ENCODE measurements around the gene PKP4.

Gene PKP4

GRCh38 chr2:158671360-158672245 is 214.9 kb downstream of the PKP4 start:
- no peaks in the 10 kb centered on the region for H3K27me3 ChIP-seq (ENCODE audit: insufficient read depth, low read length)
- no peak overlapping the region for H3K4me3 ChIP-seq (ENCODE audit: low read depth, low read length, poor library complexity, severe bottlenecking)
- no peak overlapping the region for H3K9ac ChIP-seq (ENCODE audit: low read length)
- H3K4me1 ChIP-seq (ENCODE audit: insufficient read depth, low read length, severe bottlenecking) = no peaks in the 10 kb centered on the region
- no peaks in the 10 kb centered on the region for H3K9me2 ChIP-seq (ENCODE audit: low read depth, low read length)
- TF ChIP-seq, protein P1, sequence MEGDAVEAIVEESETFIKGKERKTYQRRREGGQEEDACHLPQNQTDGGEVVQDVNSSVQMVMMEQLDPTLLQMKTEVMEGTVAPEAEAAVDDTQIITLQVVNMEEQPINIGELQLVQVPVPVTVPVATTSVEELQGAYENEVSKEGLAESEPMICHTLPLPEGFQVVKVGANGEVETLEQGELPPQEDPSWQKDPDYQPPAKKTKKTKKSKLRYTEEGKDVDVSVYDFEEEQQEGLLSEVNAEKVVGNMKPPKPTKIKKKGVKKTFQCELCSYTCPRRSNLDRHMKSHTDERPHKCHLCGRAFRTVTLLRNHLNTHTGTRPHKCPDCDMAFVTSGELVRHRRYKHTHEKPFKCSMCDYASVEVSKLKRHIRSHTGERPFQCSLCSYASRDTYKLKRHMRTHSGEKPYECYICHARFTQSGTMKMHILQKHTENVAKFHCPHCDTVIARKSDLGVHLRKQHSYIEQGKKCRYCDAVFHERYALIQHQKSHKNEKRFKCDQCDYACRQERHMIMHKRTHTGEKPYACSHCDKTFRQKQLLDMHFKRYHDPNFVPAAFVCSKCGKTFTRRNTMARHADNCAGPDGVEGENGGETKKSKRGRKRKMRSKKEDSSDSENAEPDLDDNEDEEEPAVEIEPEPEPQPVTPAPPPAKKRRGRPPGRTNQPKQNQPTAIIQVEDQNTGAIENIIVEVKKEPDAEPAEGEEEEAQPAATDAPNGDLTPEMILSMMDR (IDR thresholded peaks at IDR 0.05; ENCODE audit: low read length) = no peak
- no peak for TF ChIP-seq EZH2 (IDR thresholded peaks at IDR 0.05; ENCODE audit: borderline replicate concordance, low read length)
- H3K9me3 ChIP-seq (ENCODE audit: low read length) = no peaks in the 10 kb centered on the region
- no peaks in the 10 kb centered on the region for H3F3A ChIP-seq (ENCODE audit: insufficient read depth, low read length)
- no peak overlapping the region for H2AFZ ChIP-seq (ENCODE audit: low read length)
- H4K20me1 ChIP-seq (ENCODE audit: insufficient read depth, low read length) = no peaks in the 10 kb centered on the region
- H3K36me3 ChIP-seq (ENCODE audit: insufficient read depth, low read length) = no peaks in the 10 kb centered on the region
- no peaks in the 10 kb centered on the region for H3K79me2 ChIP-seq (ENCODE audit: insufficient read depth, low read length)
- H3K27ac ChIP-seq (ENCODE audit: low read depth, low read length, poor library complexity, severe bottlenecking) = no peak overlapping the region
- H3K4me2 ChIP-seq (ENCODE audit: low read length) = no peak overlapping the region

- H3K36me3 ChIP-seq (ENCODE audit: insufficient read depth, low read length) = no peaks in the 10 kb centered on the region
These were observed 219.5 kb downstream of the PKP4 start for GRCh38 chr2:158676295-158676694.

GRCh38 chr2:158676696-158677095 is 219.9 kb downstream of the PKP4 start:
- H3K27ac ChIP-seq (ENCODE audit: low read depth, low read length, poor library complexity, severe bottlenecking) = no peak overlapping the region
- H3K4me1 ChIP-seq (ENCODE audit: insufficient read depth, low read length, severe bottlenecking) = no peaks in the 10 kb centered on the region
- no peak overlapping the region for H3K9ac ChIP-seq (ENCODE audit: low read length)
- H3K9me3 ChIP-seq (ENCODE audit: low read length) = no peaks in the 10 kb centered on the region
- H2AFZ ChIP-seq (ENCODE audit: low read length) = no peak overlapping the region
- no peaks in the 10 kb centered on the region for H3F3A ChIP-seq (ENCODE audit: insufficient read depth, low read length)
- H3K9me2 ChIP-seq (ENCODE audit: low read depth, low read length) = no peaks in the 10 kb centered on the region
- no peaks in the 10 kb centered on the region for H4K20me1 ChIP-seq (ENCODE audit: insufficient read depth, low read length)
- no peaks in the 10 kb centered on the region for H3K27me3 ChIP-seq (ENCODE audit: insufficient read depth, low read length)
- H3K4me3 ChIP-seq (ENCODE audit: low read depth, low read length, poor library complexity, severe bottlenecking) = no peak overlapping the region
- no peaks in the 10 kb centered on the region for H3K36me3 ChIP-seq (ENCODE audit: insufficient read depth, low read length)
- TF ChIP-seq, protein P1 (IDR thresholded peaks at IDR 0.05; ENCODE audit: low read length) = no peak
- no peaks in the 10 kb centered on the region for H3K79me2 ChIP-seq (ENCODE audit: insufficient read depth, low read length)
- no peak overlapping the region for H3K4me2 ChIP-seq (ENCODE audit: low read length)

More at GRCh38 chr2:158676295-158676694, 219.5 kb downstream of the PKP4 start:
- Histone ChIP-seq H3K9me3 (ENCODE audit: low read length) (no peaks in the 10 kb centered on the region), H3F3A (ENCODE audit: insufficient read depth, low read length) (no peaks in the 10 kb centered on the region), H3K4me3 (ENCODE audit: low read depth, low read length, poor library complexity, severe bottlenecking) (no peak overlapping the region), H3K27ac (ENCODE audit: low read depth, low read length, poor library complexity, severe bottlenecking) (no peak overlapping the region), H4K20me1 (ENCODE audit: insufficient read depth, low read length) (no peaks in the 10 kb centered on the region), H3K4me2 (ENCODE audit: low read length) (no peak overlapping the region), H2AFZ (ENCODE audit: low read length) (no peak overlapping the region), H3K4me1 (ENCODE audit: insufficient read depth, low read length, severe bottlenecking) (no peaks in the 10 kb centered on the region), H3K9ac (ENCODE audit: low read length) (no peak overlapping the region), H3K27me3 (ENCODE audit: insufficient read depth, low read length) (no peaks in the 10 kb centered on the region), H3K79me2 (ENCODE audit: insufficient read depth, low read length) (no peaks in the 10 kb centered on the region), H3K9me2 (ENCODE audit: low read depth, low read length) (no peaks in the 10 kb centered on the region)
- no peak for TF ChIP-seq EZH2 (IDR thresholded peaks at IDR 0.05; ENCODE audit: borderline replicate concordance, low read length)
- TF ChIP-seq, protein P1 (IDR thresholded peaks at IDR 0.05; ENCODE audit: low read length) = no peak
